ENCODE measurements around the gene EPAS1.

EPAS1 gene

DNA sequence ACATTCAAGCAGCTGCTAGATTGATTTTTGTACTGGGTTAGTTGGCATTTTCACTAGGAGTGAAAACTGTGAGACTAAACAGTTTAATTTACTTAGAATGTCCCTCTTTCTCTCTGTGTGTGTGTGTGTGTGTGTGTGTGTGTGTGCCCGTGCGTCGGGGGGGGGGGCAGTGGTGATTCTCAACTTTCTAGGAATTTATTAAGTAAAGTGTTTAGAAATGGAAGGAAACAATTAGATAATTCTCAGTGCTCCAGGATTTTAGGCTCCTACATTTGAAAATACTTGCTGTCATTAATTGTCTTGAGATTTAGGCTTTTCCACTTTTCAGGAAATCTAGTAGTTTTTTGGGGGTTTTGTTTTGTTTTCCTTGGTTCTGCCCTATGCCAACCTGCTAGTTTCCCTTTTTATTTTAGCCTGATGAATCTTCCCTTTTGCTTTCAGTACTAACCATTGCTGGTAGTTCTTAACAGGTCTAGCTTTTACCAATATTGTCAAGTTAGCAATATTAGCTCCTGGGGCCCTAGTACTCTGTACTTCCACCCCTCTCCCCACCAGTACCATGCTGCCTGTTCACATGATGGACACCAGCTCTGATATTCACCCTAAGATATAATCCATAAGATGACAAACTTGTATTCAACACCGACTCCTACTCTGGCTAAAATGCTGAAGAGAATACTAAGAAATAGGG is 4.9 kb downstream of the EPAS1 start:
- no peak for DNase-seq (ENCODE audit: low read depth)

DNA sequence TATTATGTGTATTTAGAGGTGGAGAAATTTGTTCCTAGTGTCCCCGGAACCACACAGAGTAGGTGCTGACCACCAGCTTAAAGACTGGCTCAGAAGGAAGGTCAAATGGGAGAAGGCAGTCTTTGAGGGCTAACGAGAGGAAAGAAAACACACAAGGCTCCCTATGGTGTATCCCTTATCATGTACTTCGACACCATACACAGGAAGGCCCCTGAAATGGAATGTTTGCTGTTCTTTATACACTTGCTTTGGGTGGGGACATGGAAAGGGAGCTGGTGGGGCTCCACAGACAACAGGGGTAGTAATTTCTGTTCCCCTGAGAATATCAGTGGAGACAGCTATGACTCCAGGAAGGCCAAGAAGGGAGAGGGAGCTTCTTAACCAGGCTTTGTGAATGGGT is 6.0 kb downstream of the EPAS1 start:
- DNase-seq (ENCODE audit: low read depth) = no peak

DNA sequence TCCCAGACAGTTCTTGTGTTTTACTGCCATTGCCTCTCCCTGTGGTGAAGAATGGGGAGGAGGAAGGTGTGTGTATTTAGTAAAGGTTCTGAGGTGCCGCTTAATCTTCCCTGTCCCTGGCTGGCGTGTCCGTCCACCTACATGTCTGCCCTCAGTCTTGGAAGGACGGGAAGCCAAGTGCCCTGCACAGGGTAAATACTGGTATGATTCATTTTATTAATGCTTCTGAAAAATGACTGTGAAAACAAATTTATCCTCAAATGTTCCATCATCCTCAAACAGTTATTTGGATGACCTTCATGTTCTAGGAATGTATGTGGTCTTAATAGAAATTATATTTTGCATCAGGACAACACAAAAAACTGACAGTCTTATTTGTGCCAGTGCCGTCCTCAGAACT is 6.6 kb downstream of the EPAS1 start:
- DNase-seq (ENCODE audit: low read depth) = no peak

GRCh38 chr2:46304635-46305034 is 7.4 kb downstream of the EPAS1 start:
- DNase-seq (ENCODE audit: low read depth) = no peak

DNA sequence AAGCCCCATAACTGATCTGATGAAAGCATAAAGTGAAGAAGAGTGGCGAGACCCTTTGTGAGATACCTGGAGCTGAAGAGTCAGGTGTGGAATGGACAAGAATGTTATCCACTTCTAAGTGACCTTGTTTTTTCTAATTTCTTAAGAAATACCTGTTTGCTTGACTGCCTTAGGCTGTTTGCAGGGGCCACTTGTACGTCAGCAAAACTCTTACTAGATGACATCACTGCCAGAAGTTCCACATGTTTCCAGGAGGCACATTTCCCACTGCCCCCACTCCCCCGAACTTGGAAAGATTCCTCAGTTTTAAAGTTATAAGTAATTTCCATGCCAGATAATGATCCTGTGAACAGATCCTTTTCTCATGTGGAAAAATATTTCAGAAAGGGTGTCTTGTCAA is 8.0 kb downstream of the EPAS1 start:
- no peak for DNase-seq (ENCODE audit: low read depth)

DNA sequence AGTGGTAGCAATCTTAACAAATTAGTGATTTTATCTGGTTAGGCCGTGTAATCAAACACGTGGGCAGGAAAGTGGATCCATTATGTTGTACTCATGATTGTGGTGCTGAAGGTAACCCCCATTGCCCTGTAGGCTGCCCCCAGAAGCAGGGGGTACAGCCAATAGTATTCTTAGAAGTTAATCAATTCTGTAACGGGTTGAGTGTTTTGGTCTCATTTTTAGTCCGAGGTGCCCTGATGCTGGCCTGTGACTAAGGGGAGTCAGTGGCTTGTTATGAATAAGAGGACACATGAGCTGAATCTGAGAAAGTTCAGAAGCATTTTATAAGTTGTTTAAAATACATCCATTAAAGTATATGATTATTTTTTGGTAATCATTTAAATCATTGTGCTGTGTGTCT is 8.6 kb downstream of the EPAS1 start:
- DNase-seq (ENCODE audit: low read depth) = no peak

GRCh38 chr2:46306330-46306751 is 9.1 kb downstream of the EPAS1 start:
- DNase-seq (ENCODE audit: low read depth) = no peak

GRCh38 chr2:46306988-46307655 is 9.9 kb downstream of the EPAS1 start:
- no peak for DNase-seq (ENCODE audit: low read depth)

- DNase-seq (ENCODE audit: low read depth) = no peak
Measured at GRCh38 chr2:46308081-46308480, 10.9 kb downstream of the EPAS1 start.

GRCh38 chr2:46308629-46309028 is 11.4 kb downstream of the EPAS1 start:
- DNase-seq (ENCODE audit: low read depth) = no peak

DNA sequence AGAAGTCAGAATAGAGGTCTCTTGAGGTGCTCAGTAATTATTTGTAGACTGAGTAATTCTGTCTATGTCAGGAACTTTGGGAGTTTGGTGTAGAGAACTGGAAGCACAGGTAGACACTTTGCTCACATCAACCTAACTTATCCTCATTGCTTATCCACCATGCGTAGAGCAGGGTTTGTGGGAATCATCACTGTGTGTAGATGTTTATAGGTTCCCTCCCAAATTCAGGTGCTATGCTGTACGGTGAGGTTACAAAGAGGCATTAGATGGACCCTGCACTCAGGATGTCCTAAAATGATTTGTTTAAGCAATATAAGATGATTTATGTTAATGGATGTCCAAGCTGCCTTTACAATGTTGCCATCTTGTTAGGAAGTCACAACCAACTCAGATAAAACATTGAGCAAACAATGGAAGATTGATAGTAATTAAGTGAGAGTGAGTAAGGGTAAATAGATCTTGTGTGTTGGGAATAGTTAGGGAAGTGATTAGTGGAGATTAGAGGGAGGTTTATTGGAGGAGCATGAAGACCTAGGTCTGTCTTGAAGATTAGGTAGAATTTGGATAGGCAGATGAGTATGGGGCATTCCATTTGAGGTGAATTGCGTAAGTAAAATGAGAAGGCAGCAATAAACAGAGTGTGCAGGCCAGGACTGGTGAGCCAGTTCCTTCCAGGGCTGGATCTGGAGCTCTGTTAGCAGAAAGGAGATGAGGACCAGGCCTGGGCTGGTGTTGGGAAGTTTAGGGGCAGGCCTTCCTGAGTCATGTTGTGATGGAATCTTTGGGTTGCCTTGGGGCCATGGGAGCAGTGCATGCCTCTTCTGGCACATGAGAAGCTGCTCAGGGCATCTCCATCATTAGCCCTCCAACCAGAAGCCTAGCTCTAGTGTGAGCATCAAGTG is 12.1 kb downstream of the EPAS1 start:
- no peak for DNase-seq (ENCODE audit: low read depth)

- DNase-seq (ENCODE audit: low read depth) = no peak
Measured at GRCh38 chr2:46310446-46310845, 13.2 kb downstream of the EPAS1 start.

DNA sequence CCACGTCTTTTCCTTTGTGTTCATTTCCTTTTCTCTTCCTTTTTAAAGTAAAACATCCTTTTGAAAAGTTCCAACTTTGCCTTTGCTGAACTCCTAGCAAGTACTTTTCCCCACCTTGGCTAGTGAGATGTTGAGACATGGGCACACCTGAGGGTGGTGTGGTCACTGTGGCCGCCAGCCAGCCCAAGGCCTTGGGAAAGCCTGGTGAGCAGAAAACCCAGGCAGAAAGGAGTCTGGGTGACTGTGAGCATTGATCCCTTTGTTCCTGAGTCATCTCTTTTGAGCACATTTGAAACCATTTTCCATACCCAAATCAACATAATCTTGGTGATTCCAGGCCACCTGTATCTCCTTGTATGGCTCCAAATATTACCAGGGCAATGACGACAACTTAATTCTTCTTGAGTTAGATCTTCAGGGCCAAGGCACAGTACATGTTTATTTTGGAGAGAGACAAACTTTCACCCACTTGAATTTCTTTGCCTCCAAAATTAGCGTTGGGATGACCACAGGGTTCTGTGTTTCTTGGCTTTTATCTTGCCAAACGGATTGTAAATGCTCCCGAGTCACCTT is 14.5 kb downstream of the EPAS1 start:
- no peak for DNase-seq (ENCODE audit: low read depth)

- no peak for DNase-seq (ENCODE audit: low read depth)
Measured at GRCh38 chr2:46313063-46313462, 15.9 kb downstream of the EPAS1 start.

DNA sequence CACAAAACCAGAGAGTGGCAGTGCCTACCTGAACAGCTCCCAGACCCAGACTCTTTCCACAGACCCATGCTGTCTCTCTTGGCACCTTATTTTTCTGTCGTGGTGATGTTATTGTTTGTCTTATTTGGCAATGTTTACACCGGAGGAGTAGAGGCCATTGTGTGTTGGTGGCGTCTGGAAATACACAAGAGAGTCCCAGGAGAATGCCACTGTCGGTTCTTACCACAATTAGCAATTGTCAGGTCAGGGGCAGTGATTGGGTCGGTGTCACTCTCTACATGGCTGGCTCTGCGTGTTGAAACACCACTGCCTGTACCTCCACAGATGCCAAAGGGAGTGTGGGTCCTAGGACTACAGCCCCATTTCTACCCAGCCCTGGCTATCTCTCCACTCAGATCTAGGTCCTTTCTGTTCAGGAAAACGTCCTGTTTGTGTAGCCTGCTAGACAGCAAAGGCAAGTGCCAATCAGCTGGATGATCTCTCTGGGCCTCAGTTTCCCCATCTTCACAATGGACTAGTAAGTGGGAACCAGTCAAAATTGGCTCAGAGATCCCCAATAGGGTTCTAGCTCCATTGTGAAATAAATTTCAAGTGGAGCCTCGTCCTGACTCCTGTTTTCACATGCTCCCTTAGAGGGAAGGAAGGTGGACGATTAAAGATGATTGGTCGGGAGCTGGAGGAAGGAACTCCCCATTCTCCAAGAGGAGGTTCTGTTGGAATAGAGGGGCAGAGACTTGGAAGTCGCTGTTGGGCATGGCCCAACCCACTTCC is 17.0 kb downstream of the EPAS1 start:
- DNase-seq (ENCODE audit: low read depth) = no peak

- peak; percentile 6 for DNase-seq (ENCODE audit: low read depth)
Measured at GRCh38 chr2:46315103-46315890, 18.1 kb downstream of the EPAS1 start.

DNA sequence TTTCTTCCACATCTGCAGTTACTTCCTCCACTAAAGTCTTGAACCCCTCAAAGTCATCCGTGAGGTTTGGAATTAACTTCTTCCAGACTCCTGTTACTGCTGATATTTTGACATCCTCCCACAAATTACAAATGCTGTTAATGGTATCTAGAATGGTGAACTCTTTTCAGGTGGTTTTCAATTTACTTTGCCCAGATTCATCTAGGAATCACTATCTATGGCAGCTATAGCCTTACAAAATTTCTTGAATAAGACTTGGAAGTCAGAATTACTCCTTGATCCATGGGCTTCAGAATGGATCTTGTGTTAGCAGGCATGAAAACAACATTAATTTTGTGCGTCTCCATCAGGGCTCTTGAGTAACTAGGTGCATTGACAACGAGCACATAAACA is 19.9 kb downstream of the EPAS1 start:
- no peak for DNase-seq (ENCODE audit: low read depth)

- DNase-seq (ENCODE audit: low read depth) = no peak
Measured at GRCh38 chr2:46318579-46319460, 21.6 kb downstream of the EPAS1 start.

DNA sequence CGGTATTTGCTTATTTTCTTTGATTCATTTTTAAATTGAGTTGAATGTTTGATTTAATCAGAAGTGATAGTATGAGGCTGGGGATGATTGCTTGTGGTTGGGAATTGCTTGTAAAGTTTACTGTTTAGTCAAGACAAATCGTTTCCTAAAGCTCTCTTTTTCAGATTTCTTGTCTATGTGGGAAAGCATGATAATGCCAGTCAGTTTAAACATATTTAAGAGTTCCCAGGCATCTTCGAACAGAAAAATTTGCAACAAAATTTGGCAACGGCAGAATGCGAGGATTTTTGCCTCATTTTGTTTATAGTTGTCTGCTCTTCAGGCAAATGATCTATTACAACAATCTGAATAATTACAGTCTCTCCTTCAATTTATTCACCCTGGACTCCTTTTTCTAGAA is 22.5 kb downstream of the EPAS1 start:
- DNase-seq (ENCODE audit: low read depth) = no peak

GRCh38 chr2:46320141-46320567 is 22.9 kb downstream of the EPAS1 start:
- DNase-seq (ENCODE audit: low read depth) = no peak

All from activated T-helper 9 cell treated with anti-CD3 and anti-CD28 coated beads, Interleukin-2, amount 50 U/mL, for 16 hours (primary cell).